ENCODE results near the gene MAPK8IP3. TPM values are rescaled to one million over a fixed set of nuclear protein-coding genes. Genes with fewer than 3 reads are reported as not detected.
A peak's percentile ranks its signal among the peaks of the same experiment; 100 is the strongest.

Gene MAPK8IP3
- total RNA-seq, 1 donor from 2014 or later: 37.5 TPM

- no peak for DNase-seq (ENCODE audit: low read depth)
- no peak overlapping the region for H3K4me3 ChIP-seq (ENCODE audit: low read depth, low read length)
- TF ChIP-seq CTCF (conservative IDR thresholded peaks at IDR 0.05; ENCODE audit: low read depth, low read length): no peak
These were observed 56.3 kb downstream of the MAPK8IP3 start for GRCh38 chr16:1762196-1762878.

GRCh38 chr16:1762879-1763520 lies 57.0 kb downstream of the MAPK8IP3 start:
- H3K4me3 ChIP-seq (ENCODE audit: low read depth, low read length): no peak overlapping the region
- DNase-seq (ENCODE audit: low read depth): no peak
- no peak for TF ChIP-seq CTCF (conservative IDR thresholded peaks at IDR 0.05; ENCODE audit: low read depth, low read length)

GRCh38 chr16:1763521-1764511 lies 57.8 kb downstream of the MAPK8IP3 start:
- peak; percentile 35 for TF ChIP-seq CTCF (conservative IDR thresholded peaks at IDR 0.05; ENCODE audit: low read depth, low read length)
- H3K4me3 ChIP-seq (ENCODE audit: low read depth, low read length): no peak overlapping the region
- no peak for DNase-seq (ENCODE audit: low read depth)

GRCh38 chr16:1764971-1765370 lies 59.0 kb downstream of the MAPK8IP3 start:
- H3K4me3 ChIP-seq (ENCODE audit: low read depth, low read length): no peak overlapping the region
- TF ChIP-seq CTCF (conservative IDR thresholded peaks at IDR 0.05; ENCODE audit: low read depth, low read length): no peak
- DNase-seq (ENCODE audit: low read depth): no peak

GRCh38 chr16:1765826-1766225 lies 59.8 kb downstream of the MAPK8IP3 start:
- no peak for DNase-seq (ENCODE audit: low read depth)
- H3K4me3 ChIP-seq (ENCODE audit: low read depth, low read length): no peak overlapping the region
- TF ChIP-seq CTCF (conservative IDR thresholded peaks at IDR 0.05; ENCODE audit: low read depth, low read length): no peak

GRCh38 chr16:1766231-1766630 lies 60.2 kb downstream of the MAPK8IP3 start:
- no peak for TF ChIP-seq CTCF (conservative IDR thresholded peaks at IDR 0.05; ENCODE audit: low read depth, low read length)
- DNase-seq (ENCODE audit: low read depth): no peak
- H3K4me3 ChIP-seq (ENCODE audit: low read depth, low read length): no peak overlapping the region

All from epithelial cell of proximal tubule (primary cell).